Panc1 (cell line): Measurements from ENCODE around the gene SNRPD3. TPM values are rescaled to one million over a fixed set of nuclear protein-coding genes. Genes with fewer than 3 reads are reported as not detected.

ENCODE experiments used
- ATAC-seq: fragments of 200-7000 bp; cut with Tn5 transposase; 2 replicates; pipeline ENCODE4 v1.9.1; 2020; ENCODE audit warnings: mild to moderate bottlenecking, moderate library complexity
- BruUV-seq: library from RNA; stranded (reverse); fragments of 400-500 nt; replicated peaks from 2 replicates; lab custom pipeline; 2021; lab: Mats Ljungman, UMichigan
- CTCF ChIA-PET: fragments of 300-600 bp; sonication (Branson Sonifier 250); formaldehyde crosslinking; loops from one replicate; lab custom pipeline; 2022; ENCODE audit warnings: antibody characterized with exemption; lab: Charles Lee
- POLR2A ChIA-PET: fragments of 300-600 bp; sonication (Branson Sonifier 250); formaldehyde crosslinking; loops from one replicate; lab custom pipeline; 2022; ENCODE audit warnings: antibody characterized with exemption; lab: Charles Lee
- DNase-seq: peaks from one replicate; pipeline ENCODE4 v3.0.0-alpha.2; 2010; ENCODE audit warnings: low read depth, low spot score
- H3K27ac ChIP-seq: 2 replicates; pipeline ENCODE4 v1.5.1; 2011; ENCODE audit warnings: mild to moderate bottlenecking, low read length, inconsistent platforms
- H3K27me3 ChIP-seq: fragments of 200-500 bp; sonication (Bioruptor generic); 2 replicates; pipeline ENCODE4 v1.6.0; 2014; ENCODE audit warnings: low read length, inconsistent platforms; ENCODE audit not compliant: control insufficient read depth, insufficient read depth
- H3K36me3 ChIP-seq: fragments of 200-500 bp; sonication (Bioruptor generic); 2 replicates; pipeline ENCODE4 v1.5.1; 2014; ENCODE audit warnings: inconsistent platforms, mild to moderate bottlenecking, low read length, moderate library complexity; ENCODE audit not compliant: control insufficient read depth, insufficient read depth
- H3K4me1 ChIP-seq: 2 replicates; pipeline ENCODE4 v1.5.1; 2011; ENCODE audit warnings: inconsistent platforms, mild to moderate bottlenecking, low read length, moderate library complexity; ENCODE audit not compliant: control insufficient read depth, insufficient read depth
- H3K4me3 ChIP-seq, 2 experiments: 2 replicates each; pipeline ENCODE4 v1.5.1; 2011 to 2012; ENCODE audit warnings: low read depth in 2 of 2, low read length in 2 of 2, mild to moderate bottlenecking in 2 of 2, inconsistent platforms in 1 of 2, moderate library complexity in 1 of 2
- H3K9me3 ChIP-seq: fragments of 200-500 bp; sonication (Bioruptor generic); 2 replicates; pipeline ENCODE4 v1.5.1; 2014; ENCODE audit warnings: low read depth, mild to moderate bottlenecking, inconsistent platforms, low read length, moderate library complexity; ENCODE audit not compliant: control insufficient read depth, insufficient read depth
- CTCF ChIP-seq: fragments of 450-650 bp; IDR thresholded peaks from 2 replicates; pipeline ENCODE4 v1.5.1; 2017; ENCODE audit warnings: mild to moderate bottlenecking
- POLR2AphosphoS5 ChIP-seq: IDR thresholded peaks from 2 replicates; pipeline ENCODE4 v1.6.1; 2012; ENCODE audit warnings: mild to moderate bottlenecking, low read depth, low read length, moderate library complexity
- REST ChIP-seq, 2 experiments: IDR thresholded peaks; 2 replicates each; pipeline ENCODE4 v1.6.1; 2011 to 2012; ENCODE audit warnings: low read depth in 2 of 2, control low read depth in 1 of 2, low read length in 1 of 2, mild to moderate bottlenecking in 1 of 2, moderate library complexity in 1 of 2; ENCODE audit not compliant: insufficient read depth in 1 of 2
- SIN3A ChIP-seq: IDR thresholded peaks from 2 replicates; pipeline ENCODE4 v1.6.1; 2012; ENCODE audit warnings: low read depth, mild to moderate bottlenecking, low read length, moderate library complexity, borderline replicate concordance; ENCODE audit not compliant: insufficient read depth
- TCF7L2 ChIP-seq: IDR thresholded peaks from 2 replicates; pipeline ENCODE4 v1.6.1; 2011; ENCODE audit warnings: mild to moderate bottlenecking, low read depth, low read length, inconsistent platforms
- in situ Hi-C: cut with HindIII; loops from 2 replicates; pipeline ENCODE4 v1.10.0; 2016; ENCODE audit warnings: low sequenced_read_pairs, low pct_unique_long_range_greater_than_20kb
- intact Hi-C: fragments of 100-400 bp; cut with micrococcal nuclease; formaldehyde crosslinking; loops from one replicate; pipeline ENCODE4 v1.10.0; 2022; ENCODE audit not compliant: unreplicated experiment
- total RNA-seq: library from RNA; stranded (reverse); gene quantifications from one replicate; pipeline ENCODE4 v1.2.1, GENCODE V29; 2021; ENCODE audit not compliant: unreplicated experiment

The SNRPD3 gene
- total RNA-seq, 1 experiment from 2014 or later, result 89.4 TPM

- intact Hi-C loops, result no loop called here
- H3K27me3 ChIP-seq, result no peaks in the 10 kb centered on the region
- TF ChIP-seq SIN3A (no peak), TCF7L2 (no peak), CTCF (no peak), POLR2AphosphoS5 (no peak), REST (IDR thresholded peaks at IDR 0.05; ENCODE audit: insufficient read depth in 1 of 2, low read depth in 2 of 2, low read length in 1 of 2) (no peak)
- peaks cover 3% of the 10 kb centered on the region for H3K4me1 ChIP-seq
- CTCF ChIA-PET, result no interaction called here
- DNase-seq (no peak), ATAC-seq (no peak)
- no peaks in the 10 kb centered on the region for H3K36me3 ChIP-seq
- POLR2A ChIA-PET, result interaction anchor here (0.7 kb wide), 1 partner anchor 9 kb away, joined by 4 read pairs; no protein-coding TSS in a partner anchor
- H3K27ac ChIP-seq, result no peak overlapping the region
- in situ Hi-C loops, result no loop called here
- H3K9me3 ChIP-seq, result no peaks in the 10 kb centered on the region
- no peak overlapping the region for H3K4me3 ChIP-seq
- no TSS peak for BruUV-seq
These were observed 37.6 kb upstream of the SNRPD3 start for GRCh38 chr22:24518228-24518627.

- H3K4me1 ChIP-seq, result peaks cover 3% of the 10 kb centered on the region
- BruUV-seq, result no TSS peak
- no peaks in the 10 kb centered on the region for H3K27me3 ChIP-seq
- intact Hi-C loops (no loop called here), in situ Hi-C loops (no loop called here)
- no peak overlapping the region for H3K4me3 ChIP-seq
- H3K27ac ChIP-seq, result no peak overlapping the region
- ATAC-seq (no peak), DNase-seq (no peak)
- ChIA-PET CTCF (no interaction called here), POLR2A (no interaction called here)
- H3K36me3 ChIP-seq, result no peaks in the 10 kb centered on the region
- no peaks in the 10 kb centered on the region for H3K9me3 ChIP-seq
- TF ChIP-seq CTCF, result no peak
- no peak for TF ChIP-seq TCF7L2
- no peak for TF ChIP-seq REST (IDR thresholded peaks at IDR 0.05; ENCODE audit: insufficient read depth in 1 of 2, low read depth in 2 of 2, low read length in 1 of 2)
- no peak for TF ChIP-seq SIN3A
- no peak for TF ChIP-seq POLR2AphosphoS5
These were observed 36.9 kb upstream of the SNRPD3 start for GRCh38 chr22:24518771-24519485.
